HG02885 (cell line): Measurements from ENCODE around the gene ADRM1.

Source experiments
- ATAC-seq: cut with Tn5 transposase; IDR thresholded peaks from one replicate; pipeline ENCODE4 v1.9.1; 2021; ENCODE audit warnings: mild to moderate bottlenecking; ENCODE audit not compliant: unreplicated experiment, poor library complexity

ADRM1 gene

DNA sequence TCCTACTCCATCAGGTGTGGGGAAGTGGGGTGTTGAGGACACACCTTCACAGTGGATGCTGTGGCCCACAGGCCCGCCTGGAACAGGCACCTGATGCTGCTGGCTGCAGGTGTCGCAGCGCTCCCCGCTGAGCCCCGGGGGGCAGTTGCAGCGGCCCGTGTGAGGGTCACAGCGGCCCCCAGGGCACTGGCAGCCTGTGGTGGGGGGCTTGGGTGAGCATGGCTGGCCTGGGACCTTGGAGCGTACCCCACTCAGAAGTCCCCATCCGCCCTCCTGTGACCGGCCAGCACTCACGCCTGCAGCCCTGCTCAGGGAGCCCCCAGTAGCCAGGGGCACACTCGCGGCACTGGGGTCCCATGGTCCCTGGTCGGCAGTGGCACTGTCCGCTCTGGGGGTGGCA, 19.2 kb downstream of the ADRM1 start:
- ATAC-seq = no peak

DNA sequence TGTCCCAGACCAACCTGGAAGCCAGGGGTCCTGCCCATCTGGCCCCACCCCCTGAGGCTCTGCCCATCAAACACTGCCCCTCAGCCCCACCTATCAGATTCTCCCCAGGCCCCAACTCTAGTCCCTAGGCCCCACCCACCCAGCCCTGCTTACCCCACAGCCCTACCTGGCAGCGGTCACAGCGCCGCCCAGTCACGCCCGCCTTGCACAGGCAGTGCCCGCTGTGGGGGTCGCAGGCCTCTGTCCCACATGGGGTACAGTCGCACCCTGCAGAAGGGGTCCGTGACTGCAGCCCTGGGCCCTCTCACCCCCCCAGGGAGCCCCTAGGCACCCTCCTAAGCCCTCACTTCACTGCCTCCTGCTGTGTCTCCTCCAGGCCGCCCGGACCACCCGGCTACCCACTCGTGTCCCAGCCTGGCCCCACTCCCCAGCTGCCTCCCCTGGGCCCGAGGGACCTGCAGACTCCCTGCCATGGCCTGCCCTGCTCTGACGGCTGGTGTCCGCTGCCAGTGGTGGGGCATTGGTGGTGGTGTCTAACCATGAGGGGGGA, 19.8 kb downstream of the ADRM1 start:
- no peak for ATAC-seq

DNA sequence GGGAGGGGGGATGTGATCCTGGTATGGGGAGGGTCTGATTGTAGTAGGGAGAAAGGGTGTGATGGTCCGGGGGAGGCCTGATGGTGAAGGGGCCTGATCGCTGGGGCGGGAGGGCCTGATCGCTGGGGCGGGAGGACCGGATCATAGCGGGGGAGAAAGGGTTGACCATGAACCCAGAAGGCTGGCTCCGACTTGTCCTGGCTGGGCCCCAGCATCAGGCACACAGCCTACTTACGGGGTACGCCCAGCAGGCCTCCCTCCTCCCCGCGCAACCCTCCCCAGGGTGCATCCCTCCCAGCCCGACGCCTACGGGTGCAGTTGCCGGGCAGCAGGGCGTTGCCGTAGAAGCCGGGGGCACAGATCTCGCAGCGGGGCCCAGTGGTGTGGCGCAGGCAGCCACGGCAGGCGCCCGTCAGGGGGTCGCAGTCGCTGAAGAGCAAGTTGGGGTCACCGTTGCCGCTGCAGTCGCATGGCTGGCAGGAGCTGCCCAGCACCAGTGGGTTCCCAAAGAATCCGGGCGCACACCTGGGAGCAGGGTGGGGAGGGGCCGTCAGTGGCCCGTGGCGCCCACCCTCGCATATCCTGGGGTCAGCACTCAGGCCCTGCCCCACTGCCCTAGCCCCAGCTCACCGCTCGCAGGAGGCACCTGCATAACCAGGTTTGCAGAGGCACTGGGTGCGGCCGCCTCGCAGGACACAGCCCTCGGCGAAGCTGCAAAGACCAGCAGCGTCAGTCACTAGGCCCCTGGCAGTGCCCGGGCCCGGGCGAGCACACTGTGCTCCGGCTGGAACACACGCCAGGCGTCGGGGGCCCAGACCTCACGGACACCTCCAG, 20.6 kb downstream of the ADRM1 start:
- ATAC-seq = no peak

DNA sequence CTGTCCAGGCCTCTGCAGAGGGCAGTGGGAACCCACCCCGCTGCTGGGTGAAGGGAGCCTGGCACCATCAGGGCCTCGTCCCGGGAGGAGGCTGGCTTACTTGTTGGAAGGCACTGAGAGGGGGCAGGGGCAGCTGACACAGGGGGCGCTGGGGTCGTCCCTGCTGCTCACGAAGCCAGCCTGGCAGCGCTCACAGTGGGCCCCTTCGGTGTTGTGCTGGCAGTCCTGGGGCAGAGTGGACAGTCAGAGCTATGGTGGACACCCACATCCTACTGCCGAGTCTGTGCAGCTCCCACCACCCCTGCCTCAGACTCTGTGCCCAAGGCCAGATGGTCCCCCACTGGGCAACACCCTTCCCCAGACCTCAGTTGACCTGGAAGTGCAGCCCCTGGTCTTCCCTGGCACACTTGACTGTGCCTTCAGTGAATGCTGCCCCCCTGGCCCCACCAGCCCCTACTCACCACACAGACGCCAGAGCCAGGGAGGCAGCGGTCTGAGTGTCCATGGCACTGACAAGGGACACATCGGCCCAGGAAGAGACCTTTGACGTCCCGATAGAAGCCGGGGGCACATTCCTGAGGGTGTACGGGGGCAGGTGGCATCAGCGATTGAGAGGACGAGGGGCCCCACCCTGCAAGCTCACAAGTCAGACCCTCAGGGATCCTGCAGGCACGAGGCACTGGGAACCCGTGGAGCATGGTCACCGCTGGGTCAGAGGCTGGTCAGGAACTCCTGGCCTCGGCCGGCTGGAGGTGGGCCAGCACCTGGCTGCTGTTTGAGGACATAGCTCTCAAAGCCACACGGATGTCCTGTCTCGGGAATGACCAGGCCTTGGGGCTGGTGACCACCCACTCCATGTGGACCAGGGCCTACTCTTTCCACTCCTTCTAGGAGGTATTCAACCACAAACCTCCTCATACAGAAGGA, 21.4 kb downstream of the ADRM1 start:
- no peak for ATAC-seq

DNA sequence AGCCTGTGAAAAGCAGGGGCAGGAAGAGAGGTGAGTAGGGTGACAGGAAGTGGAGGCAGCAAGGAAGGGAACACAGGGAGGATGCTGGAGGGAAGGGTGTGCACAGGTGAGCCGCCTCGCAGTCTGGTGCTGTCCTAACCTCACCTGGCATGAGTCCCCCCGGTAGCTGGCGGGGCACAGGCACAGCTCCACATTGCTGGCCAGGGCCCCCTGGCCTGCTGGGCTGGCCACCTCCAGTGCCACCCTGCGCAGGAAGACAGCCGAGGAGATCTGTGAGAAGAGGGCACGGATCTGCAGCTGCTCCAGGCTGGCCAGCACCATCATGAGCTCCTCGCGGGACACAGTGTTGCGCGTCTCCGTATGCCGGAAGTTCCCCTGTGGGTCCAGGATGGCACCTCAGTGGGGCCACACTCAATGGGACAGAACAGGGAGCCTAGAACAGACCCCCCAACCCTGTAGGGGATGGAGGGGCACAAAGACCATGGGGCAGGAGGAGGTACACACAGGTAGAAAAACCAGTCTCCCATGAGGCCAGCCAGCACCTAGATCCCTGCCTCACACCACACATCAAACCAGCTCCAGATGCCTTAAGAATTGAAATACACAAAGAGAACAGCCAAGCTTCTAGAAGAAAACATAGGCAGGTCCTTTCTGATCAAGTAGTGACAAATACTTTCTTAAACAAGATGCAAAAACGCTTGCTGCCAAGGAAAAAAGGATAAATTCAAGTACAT, 22.5 kb downstream of the ADRM1 start:
- ATAC-seq = no peak

DNA sequence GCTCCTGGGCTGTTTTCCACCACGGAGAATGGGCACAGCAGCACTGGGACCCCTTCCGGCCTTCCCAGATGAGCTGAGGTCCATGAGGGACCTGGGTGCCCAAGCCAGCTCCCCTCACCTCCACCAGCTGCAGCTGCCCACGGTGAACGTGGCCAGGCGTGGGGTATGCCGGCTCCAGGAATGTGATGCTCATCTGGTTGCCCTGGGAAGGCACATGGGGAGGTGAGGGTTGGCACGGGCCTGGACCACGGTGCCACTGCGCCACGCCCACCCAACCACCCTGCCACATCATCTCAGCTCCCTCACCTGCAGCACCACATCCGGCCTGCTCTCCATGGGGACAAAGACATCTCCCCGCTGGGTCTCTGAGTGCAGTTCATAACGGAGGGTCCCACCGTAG, 23.8 kb downstream of the ADRM1 start:
- no peak for ATAC-seq

DNA sequence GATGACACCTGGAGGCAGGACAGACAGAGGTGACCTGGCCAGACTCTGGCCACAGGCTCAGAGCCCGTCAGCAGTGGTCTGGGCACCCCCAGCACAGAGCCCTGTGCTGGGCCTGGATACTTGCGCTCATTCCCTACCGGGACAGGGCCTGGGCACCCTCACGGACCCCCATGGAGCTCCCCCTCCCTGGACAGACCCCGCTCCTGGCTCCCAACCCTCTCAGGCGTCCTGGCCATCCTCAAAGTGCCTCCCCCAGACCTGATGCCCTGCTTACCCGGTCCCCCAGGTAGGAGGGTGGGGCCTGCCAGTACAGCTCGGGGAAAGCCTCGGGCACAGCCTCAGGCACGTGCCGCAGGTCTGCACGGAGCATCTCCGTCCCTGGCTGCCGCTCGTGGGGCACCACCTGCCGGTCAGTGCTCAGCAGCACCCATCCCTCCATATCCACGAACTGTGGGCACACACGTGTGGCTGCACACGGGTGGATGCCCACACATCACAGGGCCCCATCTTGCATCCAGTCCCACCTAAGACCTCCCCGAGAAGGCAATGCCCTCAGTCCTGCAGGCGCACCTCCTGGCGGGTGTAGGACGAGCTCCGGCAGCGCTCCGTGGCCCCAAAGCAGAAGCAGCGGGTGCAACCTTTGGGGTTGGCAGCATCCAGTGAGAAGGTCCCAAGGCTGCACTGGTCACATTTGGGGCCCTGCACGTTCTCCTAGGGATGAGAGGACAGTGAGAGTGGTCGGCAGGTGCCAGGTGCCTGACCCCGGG, 24.3 kb downstream of the ADRM1 start:
- no peak for ATAC-seq

DNA sequence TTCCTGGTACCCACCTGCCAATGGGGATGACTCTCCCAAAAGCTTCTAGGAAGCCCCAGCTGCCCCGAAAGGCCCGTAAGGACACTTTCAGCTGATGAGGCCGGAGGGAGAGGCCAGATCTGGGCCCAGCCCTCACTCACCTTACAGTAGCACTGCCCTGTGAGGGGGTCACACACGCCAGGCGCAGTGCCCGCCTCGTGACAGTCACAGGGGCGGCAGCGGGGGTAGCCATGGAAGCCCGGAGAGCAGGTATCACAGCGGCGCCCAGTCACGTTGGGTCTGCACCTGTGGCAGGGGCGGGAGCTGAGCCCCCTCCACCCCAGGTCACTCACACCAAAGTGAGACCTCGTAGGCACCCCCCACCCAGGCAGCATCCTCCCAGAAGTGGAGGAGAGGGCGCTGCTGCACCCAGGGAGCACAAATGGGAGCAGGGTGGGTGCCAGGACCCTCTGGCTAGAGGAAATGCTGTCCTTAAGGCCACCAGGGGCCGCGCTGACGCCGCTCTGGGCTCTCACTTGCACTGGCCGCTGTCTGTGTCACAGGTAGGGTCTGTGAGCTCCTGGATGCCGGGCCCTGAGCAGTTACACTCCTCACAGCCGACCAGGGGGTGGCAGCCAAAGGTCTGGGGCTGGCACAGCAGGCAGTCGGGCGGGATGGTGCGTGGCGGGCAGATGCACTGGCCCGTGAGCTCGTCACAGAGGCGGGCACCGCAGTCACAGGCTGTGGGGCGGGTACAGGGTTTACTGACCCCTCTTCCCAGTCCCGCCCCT, 25.1 kb downstream of the ADRM1 start:
- ATAC-seq = no peak

DNA sequence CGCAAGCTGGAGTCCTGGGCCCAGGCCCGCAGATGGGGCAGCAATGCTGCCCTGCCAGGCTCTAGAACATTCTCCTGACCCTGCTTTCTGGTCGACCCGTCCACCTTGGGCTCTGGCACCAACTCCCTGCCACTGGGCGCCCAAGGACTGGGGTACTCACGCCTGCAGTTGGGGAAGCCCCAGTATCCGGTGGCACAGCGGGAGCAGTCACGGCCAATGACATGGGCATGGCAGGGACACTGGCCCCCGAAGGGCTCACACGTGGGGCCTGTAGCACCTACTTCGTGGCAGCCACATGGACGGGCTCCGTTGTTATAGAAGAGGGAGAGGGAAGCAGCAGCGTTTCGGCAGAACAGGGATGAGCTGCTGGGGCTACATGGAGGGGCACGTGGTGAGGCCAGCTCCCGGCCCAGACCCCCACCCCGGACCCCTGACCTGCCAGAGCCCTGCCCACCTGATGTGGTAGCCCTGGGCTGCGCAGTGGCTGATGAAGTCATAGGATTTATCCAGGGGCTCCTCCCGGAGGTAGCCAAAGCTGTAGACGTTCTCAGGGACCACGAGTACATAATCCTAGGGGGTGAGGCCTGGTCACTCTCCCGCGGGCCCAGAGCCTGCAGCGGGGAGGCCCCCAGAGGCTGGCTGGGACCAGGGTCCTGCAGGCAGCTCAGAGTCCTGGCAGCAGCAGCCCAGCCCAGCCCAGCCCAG, 26.0 kb downstream of the ADRM1 start:
- no peak for ATAC-seq

DNA sequence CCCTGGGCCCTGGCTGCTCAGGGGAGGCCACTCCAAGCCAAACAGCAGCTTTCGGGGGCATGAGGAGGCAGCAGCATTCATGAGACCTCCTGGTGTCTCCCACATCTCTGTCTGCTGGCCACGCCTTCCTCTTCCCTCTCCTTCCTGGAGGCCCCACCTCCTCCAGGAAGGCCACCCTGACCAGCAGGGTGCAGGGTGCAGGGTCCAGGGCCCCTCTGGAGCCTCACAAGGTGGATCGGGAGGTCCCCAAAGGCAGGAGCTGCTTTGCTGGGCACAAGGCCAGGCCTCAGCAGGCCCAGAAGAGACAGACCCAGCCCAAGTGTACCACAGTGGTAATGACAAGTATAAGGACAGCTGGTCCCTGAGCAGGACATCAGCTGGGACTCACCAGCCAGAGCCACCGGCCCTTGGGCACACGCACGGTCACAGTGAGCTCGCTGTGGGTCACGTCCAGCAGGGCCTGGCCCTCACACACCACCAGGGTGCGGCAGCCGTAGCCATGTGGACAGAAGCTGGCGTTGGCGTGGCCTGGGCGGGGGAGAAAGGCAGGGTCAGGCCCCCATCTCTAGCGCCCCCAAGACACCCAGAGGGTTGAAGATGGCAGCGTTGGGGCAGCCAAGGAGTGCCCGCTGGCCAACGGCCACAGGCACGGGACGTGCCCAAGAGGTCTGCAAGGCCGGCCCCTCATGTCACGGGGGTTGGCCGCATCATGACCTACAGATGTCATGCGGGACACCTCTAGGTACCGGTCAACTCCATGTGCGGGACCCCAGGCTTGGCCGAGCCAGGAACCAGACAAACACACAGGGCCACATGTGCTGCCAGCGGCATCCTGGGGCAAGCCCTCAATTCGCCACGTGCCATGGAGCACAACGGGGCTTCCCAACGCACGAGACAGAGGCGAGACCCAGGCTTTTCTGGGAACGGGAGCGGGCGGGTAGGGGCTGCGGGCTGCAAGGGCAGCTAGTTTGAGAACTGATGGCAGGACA, 26.9 kb downstream of the ADRM1 start:
- no peak for ATAC-seq

DNA sequence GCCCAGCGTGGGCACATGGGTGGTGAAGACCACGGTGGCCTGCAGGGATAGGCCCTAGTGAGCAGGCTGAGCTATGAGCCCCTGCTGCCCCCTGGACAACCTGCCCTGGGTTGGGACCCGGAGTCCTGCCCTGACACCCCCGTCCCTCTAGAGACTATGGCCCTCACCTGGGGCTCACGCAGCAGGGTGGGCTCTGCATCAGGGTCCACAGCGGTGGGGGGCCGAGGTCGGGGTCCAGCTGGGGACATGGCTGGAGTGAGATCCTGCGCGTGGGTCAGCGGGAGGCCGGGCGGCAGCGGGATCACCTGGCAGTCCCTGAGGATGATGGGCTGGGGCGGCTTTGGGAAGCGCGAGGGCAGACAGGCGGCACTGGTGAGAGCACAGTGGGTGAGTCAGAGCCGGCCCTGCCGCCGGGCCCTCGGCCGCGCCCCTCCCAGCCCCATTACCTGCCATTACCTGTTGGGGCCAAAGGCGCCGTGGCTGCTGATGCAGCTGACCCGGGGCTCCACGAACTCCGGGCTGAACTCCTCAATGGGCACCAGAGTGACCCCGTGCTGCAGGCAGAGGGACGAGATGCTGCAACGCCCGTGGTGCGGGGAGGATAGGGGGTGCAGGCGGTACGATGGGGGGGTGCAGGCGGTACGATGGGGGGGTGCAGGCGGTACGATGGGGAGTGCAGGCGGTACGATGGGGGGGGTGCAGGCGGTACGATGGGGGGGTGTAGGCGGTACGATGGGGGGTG, 27.9 kb downstream of the ADRM1 start:
- ATAC-seq = no peak

DNA sequence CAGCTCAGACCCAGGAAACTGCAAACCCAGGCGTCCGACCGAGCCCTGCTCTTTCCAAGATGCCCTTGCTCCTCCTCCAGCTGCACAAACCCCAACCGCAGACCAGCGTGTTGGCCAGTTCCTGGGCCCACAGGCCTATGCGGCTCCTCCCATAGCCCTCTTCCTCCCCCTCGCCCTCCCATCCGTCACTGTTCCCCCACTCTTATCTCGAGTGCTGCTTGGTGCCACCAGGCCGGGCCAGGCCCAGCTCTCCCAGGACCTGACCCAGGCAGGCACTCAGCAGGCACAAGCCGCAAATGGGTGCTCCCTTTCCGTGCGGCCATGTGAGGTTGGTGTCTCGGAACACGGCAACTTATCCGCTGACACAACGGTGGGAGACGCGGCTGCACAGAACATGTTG, 28.6 kb downstream of the ADRM1 start:
- ATAC-seq = no peak

DNA sequence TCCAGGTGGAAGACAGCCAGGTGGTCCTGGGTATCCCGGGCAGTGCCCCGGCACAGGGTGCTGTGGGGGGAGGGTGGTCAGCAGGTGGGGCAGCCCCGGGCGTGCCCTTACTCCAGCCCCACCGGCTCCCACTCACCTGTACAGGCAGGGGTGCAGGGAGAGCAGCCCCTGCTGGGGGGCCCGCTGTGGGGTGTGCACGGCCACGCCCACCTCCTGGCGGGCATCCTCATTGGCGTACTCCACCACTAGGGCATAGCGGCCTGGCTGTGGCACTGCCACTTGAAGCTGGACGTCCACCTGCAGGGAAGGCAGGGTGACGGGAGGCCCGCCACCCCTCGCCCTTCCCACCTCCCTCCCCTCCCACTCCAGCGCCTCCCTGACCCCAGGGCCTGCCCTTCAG, 29.6 kb downstream of the ADRM1 start:
- ATAC-seq = no peak

DNA sequence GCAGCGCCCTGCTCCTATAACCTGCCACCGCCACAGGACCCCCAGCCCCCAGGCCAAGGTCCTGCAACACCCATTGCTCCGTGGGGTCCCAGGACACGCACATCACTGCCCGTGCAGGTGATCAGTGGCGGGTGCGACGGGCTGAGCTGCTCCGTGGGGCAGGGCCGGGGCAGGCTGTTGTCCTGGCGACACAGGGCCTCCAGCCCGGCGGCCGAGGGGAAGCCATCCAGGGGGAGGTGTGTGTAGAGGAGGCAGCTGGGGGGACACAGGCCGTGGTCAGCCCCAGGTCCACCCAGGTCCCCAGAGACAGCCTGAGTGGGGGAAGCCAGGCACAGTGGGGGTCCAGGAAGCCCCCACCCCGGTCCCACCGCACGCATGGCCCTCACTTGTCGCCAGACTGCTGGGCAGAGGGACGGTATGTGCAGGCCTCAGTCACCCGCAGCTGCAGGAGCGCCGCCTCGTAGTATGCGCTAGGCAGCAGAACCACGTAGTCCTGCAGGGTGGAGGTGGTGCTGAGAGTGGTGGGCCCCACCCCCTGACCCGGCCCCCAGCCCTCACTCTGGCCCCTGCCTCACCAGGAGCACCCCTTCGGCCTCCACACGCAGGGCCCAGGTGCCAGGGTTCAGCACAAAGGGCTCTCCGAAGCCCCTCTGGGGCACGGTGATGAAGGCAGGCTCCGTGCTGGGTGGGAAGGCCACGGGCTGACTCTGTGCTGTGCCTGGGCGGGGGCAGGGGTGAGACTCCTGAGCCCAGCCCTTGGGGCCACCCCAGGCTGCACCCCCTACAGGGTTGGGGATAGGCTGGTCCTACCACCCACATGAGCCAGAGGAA, 30.4 kb downstream of the ADRM1 start:
- ATAC-seq = no peak

DNA sequence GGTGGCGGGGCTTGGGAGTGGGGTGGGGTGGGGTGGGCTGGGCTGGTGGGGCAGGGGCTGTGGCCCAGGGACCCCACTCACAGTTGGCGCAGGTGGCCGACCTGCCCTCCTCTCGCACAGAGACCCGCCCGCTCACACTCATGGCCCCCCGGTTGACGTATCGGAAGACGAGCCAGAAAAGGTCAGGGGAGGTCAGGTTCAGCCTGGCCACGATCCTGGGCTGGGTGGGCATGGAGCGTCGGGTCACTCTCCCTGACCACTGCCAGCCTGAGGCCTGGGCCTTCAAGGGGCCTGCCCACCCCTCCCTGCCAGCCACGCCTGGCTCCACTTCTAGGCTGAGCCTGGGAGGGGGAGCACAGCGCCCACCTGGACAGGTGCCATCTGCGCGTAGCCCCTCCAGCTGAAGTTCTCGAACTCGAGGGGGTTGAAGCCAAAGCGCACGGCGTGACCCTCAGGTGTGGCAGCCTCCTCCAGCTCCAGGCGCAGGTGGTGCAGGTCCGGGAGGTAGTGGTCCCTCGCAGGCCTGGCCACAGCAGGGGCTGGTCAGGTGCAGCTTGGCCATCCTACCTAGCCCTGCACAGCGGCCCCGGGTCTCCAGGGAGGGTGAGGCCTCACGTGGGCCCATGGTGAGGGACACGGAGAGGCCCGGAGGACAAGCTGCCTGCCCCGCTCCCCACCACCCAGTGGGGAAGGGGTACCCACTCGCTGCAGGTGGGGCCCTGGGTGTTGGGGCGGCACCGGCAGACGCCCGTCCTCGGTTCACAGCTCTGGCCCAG, 31.2 kb downstream of the ADRM1 start:
- no peak for ATAC-seq
